ENCODE results near the gene PCDHB16.
"Not testable (repeated sequence)": the region's sequence is repeated elsewhere in the genome, so short reads cannot be mapped to it uniquely, and the experiment has no call there.

DNA sequence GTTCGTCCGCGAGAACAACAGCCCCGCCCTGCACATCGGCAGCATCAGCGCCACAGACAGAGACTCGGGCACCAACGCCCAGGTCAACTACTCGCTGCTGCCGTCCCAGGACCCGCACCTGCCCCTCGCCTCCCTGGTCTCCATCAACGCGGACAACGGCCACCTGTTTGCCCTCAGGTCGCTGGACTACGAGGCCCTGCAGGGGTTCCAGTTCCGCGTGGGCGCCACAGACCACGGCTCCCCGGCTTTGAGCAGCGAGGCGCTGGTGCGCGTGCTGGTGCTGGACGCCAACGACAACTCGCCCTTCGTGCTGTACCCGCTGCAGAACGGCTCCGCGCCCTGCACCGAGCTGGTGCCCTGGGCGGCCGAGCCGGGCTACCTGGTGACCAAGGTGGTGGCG lies 28.1 kb downstream of the PCDHB16 start:
- TF ChIP-seq, protein P1, sequence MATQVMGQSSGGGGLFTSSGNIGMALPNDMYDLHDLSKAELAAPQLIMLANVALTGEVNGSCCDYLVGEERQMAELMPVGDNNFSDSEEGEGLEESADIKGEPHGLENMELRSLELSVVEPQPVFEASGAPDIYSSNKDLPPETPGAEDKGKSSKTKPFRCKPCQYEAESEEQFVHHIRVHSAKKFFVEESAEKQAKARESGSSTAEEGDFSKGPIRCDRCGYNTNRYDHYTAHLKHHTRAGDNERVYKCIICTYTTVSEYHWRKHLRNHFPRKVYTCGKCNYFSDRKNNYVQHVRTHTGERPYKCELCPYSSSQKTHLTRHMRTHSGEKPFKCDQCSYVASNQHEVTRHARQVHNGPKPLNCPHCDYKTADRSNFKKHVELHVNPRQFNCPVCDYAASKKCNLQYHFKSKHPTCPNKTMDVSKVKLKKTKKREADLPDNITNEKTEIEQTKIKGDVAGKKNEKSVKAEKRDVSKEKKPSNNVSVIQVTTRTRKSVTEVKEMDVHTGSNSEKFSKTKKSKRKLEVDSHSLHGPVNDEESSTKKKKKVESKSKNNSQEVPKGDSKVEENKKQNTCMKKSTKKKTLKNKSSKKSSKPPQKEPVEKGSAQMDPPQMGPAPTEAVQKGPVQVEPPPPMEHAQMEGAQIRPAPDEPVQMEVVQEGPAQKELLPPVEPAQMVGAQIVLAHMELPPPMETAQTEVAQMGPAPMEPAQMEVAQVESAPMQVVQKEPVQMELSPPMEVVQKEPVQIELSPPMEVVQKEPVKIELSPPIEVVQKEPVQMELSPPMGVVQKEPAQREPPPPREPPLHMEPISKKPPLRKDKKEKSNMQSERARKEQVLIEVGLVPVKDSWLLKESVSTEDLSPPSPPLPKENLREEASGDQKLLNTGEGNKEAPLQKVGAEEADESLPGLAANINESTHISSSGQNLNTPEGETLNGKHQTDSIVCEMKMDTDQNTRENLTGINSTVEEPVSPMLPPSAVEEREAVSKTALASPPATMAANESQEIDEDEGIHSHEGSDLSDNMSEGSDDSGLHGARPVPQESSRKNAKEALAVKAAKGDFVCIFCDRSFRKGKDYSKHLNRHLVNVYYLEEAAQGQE (IDR thresholded peaks at IDR 0.05), result not testable (repeated sequence)
- TF ChIP-seq GABPA (IDR thresholded peaks at IDR 0.05 in 1 of 2, conservative IDR thresholded peaks at IDR 0.05 in 1 of 2); FOXA2 (IDR thresholded peaks at IDR 0.05); RAD21 (IDR thresholded peaks at IDR 0.05); TAF1 (conservative IDR thresholded peaks at IDR 0.05); JUND (IDR thresholded peaks at IDR 0.05); HNF4A (conservative IDR thresholded peaks at IDR 0.05); SP1 (IDR thresholded peaks at IDR 0.05): not testable (repeated sequence)
- TF ChIP-seq, protein P2, sequence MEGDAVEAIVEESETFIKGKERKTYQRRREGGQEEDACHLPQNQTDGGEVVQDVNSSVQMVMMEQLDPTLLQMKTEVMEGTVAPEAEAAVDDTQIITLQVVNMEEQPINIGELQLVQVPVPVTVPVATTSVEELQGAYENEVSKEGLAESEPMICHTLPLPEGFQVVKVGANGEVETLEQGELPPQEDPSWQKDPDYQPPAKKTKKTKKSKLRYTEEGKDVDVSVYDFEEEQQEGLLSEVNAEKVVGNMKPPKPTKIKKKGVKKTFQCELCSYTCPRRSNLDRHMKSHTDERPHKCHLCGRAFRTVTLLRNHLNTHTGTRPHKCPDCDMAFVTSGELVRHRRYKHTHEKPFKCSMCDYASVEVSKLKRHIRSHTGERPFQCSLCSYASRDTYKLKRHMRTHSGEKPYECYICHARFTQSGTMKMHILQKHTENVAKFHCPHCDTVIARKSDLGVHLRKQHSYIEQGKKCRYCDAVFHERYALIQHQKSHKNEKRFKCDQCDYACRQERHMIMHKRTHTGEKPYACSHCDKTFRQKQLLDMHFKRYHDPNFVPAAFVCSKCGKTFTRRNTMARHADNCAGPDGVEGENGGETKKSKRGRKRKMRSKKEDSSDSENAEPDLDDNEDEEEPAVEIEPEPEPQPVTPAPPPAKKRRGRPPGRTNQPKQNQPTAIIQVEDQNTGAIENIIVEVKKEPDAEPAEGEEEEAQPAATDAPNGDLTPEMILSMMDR (IDR thresholded peaks at IDR 0.05; ENCODE audit: low read depth, low read length, missing input control), result not testable (repeated sequence)
- TF ChIP-seq, protein P3, sequence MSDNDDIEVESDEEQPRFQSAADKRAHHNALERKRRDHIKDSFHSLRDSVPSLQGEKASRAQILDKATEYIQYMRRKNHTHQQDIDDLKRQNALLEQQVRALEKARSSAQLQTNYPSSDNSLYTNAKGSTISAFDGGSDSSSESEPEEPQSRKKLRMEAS (IDR thresholded peaks at IDR 0.05), result not testable (repeated sequence)
- TF ChIP-seq, protein P4, sequence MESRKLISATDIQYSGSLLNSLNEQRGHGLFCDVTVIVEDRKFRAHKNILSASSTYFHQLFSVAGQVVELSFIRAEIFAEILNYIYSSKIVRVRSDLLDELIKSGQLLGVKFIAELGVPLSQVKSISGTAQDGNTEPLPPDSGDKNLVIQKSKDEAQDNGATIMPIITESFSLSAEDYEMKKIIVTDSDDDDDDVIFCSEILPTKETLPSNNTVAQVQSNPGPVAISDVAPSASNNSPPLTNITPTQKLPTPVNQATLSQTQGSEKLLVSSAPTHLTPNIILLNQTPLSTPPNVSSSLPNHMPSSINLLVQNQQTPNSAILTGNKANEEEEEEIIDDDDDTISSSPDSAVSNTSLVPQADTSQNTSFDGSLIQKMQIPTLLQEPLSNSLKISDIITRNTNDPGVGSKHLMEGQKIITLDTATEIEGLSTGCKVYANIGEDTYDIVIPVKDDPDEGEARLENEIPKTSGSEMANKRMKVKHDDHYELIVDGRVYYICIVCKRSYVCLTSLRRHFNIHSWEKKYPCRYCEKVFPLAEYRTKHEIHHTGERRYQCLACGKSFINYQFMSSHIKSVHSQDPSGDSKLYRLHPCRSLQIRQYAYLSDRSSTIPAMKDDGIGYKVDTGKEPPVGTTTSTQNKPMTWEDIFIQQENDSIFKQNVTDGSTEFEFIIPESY (IDR thresholded peaks at IDR 0.05), result not testable (repeated sequence)
